Mucosa of descending colon (tissue), 3 donors: ENCODE results near the gene CATSPER2. TPM values are rescaled to one million over a fixed set of nuclear protein-coding genes. Genes with fewer than 3 reads are reported as not detected.
A peak's percentile ranks its signal among the peaks of the same experiment; 100 is the strongest.
"Not testable (repeated sequence)": the region's sequence is repeated elsewhere in the genome, so short reads cannot be mapped to it uniquely, and the experiment has no call there.

Experiments used
- ATAC-seq: fragments of 200-7000 bp; cut with Tn5 transposase; one replicate; pipeline ENCODE4 v1.9.1; 2020; ENCODE audit warnings: mild to moderate bottlenecking, moderate library complexity
- DNase-seq, 3 donors: peaks; one replicate each; pipeline ENCODE4 v3.0.0-alpha.2; 2020
- H3K36me3 ChIP-seq: fragments of 200-600 bp; one replicate; pipeline ENCODE4 v1.8.0; 2021; ENCODE audit warnings: low read depth, mild to moderate bottlenecking
- H3K4me1 ChIP-seq: fragments of 200-600 bp; one replicate; pipeline ENCODE4 v1.8.0; 2021; ENCODE audit warnings: low read depth, mild to moderate bottlenecking
- H3K4me3 ChIP-seq: fragments of 200-600 bp; one replicate; pipeline ENCODE4 v1.8.0; 2021; ENCODE audit warnings: mild to moderate bottlenecking
- H3K9me3 ChIP-seq: fragments of 200-600 bp; one replicate; pipeline ENCODE4 v1.8.0; 2021; ENCODE audit warnings: mild to moderate bottlenecking
- CTCF ChIP-seq: fragments of 200-600 bp; IDR thresholded peaks from one replicate; pipeline ENCODE4 v1.8.0; 2022; ENCODE audit warnings: antibody characterized with exemption, mild to moderate bottlenecking
- intact Hi-C, 2 donors: fragments of 100-400 bp; cut with DNase I in 1 of 2; cut with micrococcal nuclease in 1 of 2; formaldehyde crosslinking; loops; one replicate each; pipeline versions ENCODE4 v1.11.0 to v1.11.1; 2022; cut with DNase I, micrococcal nuclease
- long read RNA-seq, 2 donors: library from polyadenylated mRNA; unstranded; transcript quantifications; one replicate each; pipeline ENCODE4 v2.0.0, GENCODE V29; 2019 to 2021
- total RNA-seq, 3 donors: library from RNA; stranded (reverse); fragmentation: NEBNext Ultra II Directional in 2 of 3; extraction: Animal tissue kit (Norgen Biotek cat#: 25700) in 2 of 3; gene quantifications; one replicate each; pipeline versions ENCODE4 v1.2.1 to v1.2.4, GENCODE V29; 2021 to 2023
- donor health status: DM: no; HTN: no; CAD: no; lungs with moderate emphysema.
- donor health status: DM: no; HTN: no; CAD: no.
- donor health status: DM: no; HTN: yes; CAD: no.

Gene CATSPER2
- 10 to 100 TPM in 1 of 3 donors, 1 to 10 TPM in 2; 7.0 to 10.8 (median 8.0) TPM for total RNA-seq
- long read RNA-seq, donor 1 = 0 reads
- long read RNA-seq, donor 2, partial matches to known transcripts = 0 of 1 reads
- long read RNA-seq, donor 2, other reads (novel, unspliced or antisense) = 1 of 1 reads

- TF ChIP-seq CTCF = no peak
- no peak within 1 kb of the TSS for H3K4me3 ChIP-seq
- DNase-seq (peak in 1 of 3 donors; percentile 51), ATAC-seq (peak; percentile 28)
- intact Hi-C loops = no loop called here
- H3K4me1 ChIP-seq = no peaks in the 10 kb centered on the region
- H3K36me3 ChIP-seq = no peaks in the 10 kb centered on the region
- no peaks in the 10 kb centered on the region for H3K9me3 ChIP-seq
Observed at GRCh38 chr15:43648649-43649429, at the start of gene CATSPER2. Gene CATSPER2 (minus strand): TSS chr15:43648844. CDS start chr15:43648061, 783 bp downstream.

GRCh38 chr15:43693148-43694022 is 44.7 kb upstream of the CATSPER2 start, which contains the start of gene CKMT1A:
Gene CKMT1A (plus strand): TSS chr15:43693859. CDS start chr15:43694051, 192 bp downstream.
- intact Hi-C loops, H3K4me3 ChIP-seq, DNase-seq, H3K4me1 ChIP-seq, H3K9me3 ChIP-seq, H3K36me3 ChIP-seq: not testable (repeated sequence)
- peak; percentile 83 for ATAC-seq

GRCh38 chr15:43692679-43693078 is 44.0 kb upstream of the CATSPER2 start:
- intact Hi-C loops, H3K9me3 ChIP-seq, DNase-seq, H3K4me3 ChIP-seq, H3K36me3 ChIP-seq, H3K4me1 ChIP-seq: not testable (repeated sequence)
- peak; percentile 74 for ATAC-seq

- ATAC-seq = peak; percentile 88
- H3K9me3 ChIP-seq, intact Hi-C loops, H3K36me3 ChIP-seq, DNase-seq, H3K4me3 ChIP-seq, H3K4me1 ChIP-seq: not testable (repeated sequence)
Observed at GRCh38 chr15:43689604-43690301, 41.1 kb upstream of the CATSPER2 start.

- H3K36me3 ChIP-seq, intact Hi-C loops, H3K9me3 ChIP-seq, ATAC-seq, H3K4me1 ChIP-seq, H3K4me3 ChIP-seq, DNase-seq: not testable (repeated sequence)
Observed at GRCh38 chr15:43674175-43674574, 25.5 kb upstream of the CATSPER2 start.

- H3K4me1 ChIP-seq, H3K4me3 ChIP-seq, H3K36me3 ChIP-seq, ATAC-seq, DNase-seq, H3K9me3 ChIP-seq, intact Hi-C loops: not testable (repeated sequence)
Observed at GRCh38 chr15:43666177-43666576, 17.5 kb upstream of the CATSPER2 start.

GRCh38 chr15:43663333-43663732 is 14.7 kb upstream of the CATSPER2 start:
- H3K4me3 ChIP-seq, H3K9me3 ChIP-seq, ATAC-seq, DNase-seq, intact Hi-C loops, H3K4me1 ChIP-seq, H3K36me3 ChIP-seq: not testable (repeated sequence)

- H3K36me3 ChIP-seq, H3K9me3 ChIP-seq, ATAC-seq, H3K4me3 ChIP-seq, DNase-seq, intact Hi-C loops, H3K4me1 ChIP-seq: not testable (repeated sequence)
Observed at GRCh38 chr15:43662293-43662692, 13.6 kb upstream of the CATSPER2 start.

- H3K4me3 ChIP-seq, H3K36me3 ChIP-seq, H3K4me1 ChIP-seq, intact Hi-C loops, DNase-seq, H3K9me3 ChIP-seq, ATAC-seq: not testable (repeated sequence)
Observed at GRCh38 chr15:43659727-43660126, 11.1 kb upstream of the CATSPER2 start.

GRCh38 chr15:43649430-43649926 is 834 bp upstream of the CATSPER2 start:
- H3K4me1 ChIP-seq, intact Hi-C loops, H3K9me3 ChIP-seq, DNase-seq, H3K36me3 ChIP-seq, H3K4me3 ChIP-seq: not testable (repeated sequence)
- ATAC-seq = peak; percentile 40

- H3K9me3 ChIP-seq, intact Hi-C loops, H3K4me1 ChIP-seq, H3K36me3 ChIP-seq, DNase-seq, H3K4me3 ChIP-seq: not testable (repeated sequence)
- ATAC-seq = peak; percentile 21
Observed at GRCh38 chr15:43638464-43639204, 10.0 kb downstream of the CATSPER2 start.

GRCh38 chr15:43626937-43627336 is 21.7 kb downstream of the CATSPER2 start:
- intact Hi-C loops, H3K9me3 ChIP-seq, H3K36me3 ChIP-seq, ATAC-seq, H3K4me3 ChIP-seq, DNase-seq, H3K4me1 ChIP-seq: not testable (repeated sequence)
